ENCODE results near the gene DTD1.

Gene DTD1

DNA sequence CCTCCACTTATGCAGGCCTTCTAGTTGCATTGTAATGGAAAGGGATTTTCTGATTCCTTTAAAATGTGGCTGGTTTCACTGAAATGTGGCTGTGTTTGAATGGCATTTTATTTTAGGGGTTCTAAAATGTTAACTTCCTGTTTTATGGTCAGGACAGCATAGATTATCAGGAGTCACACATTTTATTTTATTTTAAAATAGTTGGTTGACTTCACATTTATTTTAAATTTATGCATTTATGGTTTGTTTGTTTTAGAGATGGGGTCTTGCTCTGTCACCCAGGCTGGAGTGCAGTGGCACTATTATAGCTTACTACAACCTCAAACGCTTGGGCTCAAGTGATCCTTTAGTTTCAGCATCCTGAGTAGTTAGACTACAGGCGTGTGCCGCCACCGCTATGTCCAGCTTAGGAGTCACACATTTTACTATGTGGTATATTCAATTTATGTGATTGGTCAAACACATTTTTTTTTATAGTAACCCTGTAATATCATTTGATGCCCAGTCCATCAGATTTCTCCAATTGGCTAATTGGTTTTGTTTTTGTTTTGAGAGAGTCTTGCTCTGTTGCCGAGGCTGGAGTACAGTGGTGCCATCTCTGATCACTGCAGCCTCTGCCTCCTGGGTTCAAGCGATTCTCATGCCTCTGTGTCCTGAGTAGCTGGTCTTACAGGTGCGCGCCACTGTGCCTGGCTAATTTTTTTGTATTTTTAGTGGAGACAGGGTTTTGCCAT lies 2.3 kb downstream of the DTD1 start:
- H3K27ac ChIP-seq = no peak overlapping the region
- TF ChIP-seq, protein P1, sequence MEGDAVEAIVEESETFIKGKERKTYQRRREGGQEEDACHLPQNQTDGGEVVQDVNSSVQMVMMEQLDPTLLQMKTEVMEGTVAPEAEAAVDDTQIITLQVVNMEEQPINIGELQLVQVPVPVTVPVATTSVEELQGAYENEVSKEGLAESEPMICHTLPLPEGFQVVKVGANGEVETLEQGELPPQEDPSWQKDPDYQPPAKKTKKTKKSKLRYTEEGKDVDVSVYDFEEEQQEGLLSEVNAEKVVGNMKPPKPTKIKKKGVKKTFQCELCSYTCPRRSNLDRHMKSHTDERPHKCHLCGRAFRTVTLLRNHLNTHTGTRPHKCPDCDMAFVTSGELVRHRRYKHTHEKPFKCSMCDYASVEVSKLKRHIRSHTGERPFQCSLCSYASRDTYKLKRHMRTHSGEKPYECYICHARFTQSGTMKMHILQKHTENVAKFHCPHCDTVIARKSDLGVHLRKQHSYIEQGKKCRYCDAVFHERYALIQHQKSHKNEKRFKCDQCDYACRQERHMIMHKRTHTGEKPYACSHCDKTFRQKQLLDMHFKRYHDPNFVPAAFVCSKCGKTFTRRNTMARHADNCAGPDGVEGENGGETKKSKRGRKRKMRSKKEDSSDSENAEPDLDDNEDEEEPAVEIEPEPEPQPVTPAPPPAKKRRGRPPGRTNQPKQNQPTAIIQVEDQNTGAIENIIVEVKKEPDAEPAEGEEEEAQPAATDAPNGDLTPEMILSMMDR (IDR thresholded peaks at IDR 0.05) = no peak
- peaks cover 0 to 15% (median 7%) of the 10 kb centered on the region in 4 donors for H3K4me1 ChIP-seq
- no peak for DNase-seq
- H3K36me3 ChIP-seq = peaks cover 0 to 14% (median 6%) of the 10 kb centered on the region in 3 donors
- intact Hi-C loops (cut with DNase I; ENCODE audit: low total_unique reads) = no loop called here
- no peaks in the 10 kb centered on the region for H3K27me3 ChIP-seq
- H3K4me3 ChIP-seq = no peak overlapping the region
- no peaks in the 10 kb centered on the region for H3K9me3 ChIP-seq

DNA sequence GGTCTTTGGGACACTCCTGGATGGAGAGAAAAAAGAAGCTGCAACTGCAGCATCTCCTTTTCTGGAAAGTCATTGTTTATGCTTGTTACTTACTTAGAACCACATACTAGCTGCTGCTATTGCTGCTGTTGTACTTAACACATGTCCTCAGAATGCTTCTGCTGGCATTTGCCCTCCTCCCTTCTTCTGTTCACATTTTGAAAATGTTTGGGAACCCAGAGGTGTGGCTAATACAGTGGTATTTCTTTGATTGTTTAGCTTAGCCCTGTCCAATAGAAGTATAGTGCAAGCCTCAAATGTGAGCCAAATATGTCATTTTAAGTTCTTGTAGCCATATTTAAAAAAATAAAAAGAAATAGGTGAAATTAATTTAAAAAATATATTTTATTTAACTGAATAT lies 8.4 kb downstream of the DTD1 start:
- intact Hi-C loops (cut with DNase I; ENCODE audit: low total_unique reads) = no loop called here
- Histone ChIP-seq H3K27ac (no peak overlapping the region), H3K4me3 (no peak overlapping the region), H3K9me3 (no peaks in the 10 kb centered on the region), H3K27me3 (no peaks in the 10 kb centered on the region), H3K4me1 (no peaks in the 10 kb centered on the region), H3K36me3 (peaks cover 40 to 62% (median 41%) of the 10 kb centered on the region in 3 donors)
- no peak for DNase-seq
- TF ChIP-seq, protein P1 (IDR thresholded peaks at IDR 0.05) = no peak

DNA sequence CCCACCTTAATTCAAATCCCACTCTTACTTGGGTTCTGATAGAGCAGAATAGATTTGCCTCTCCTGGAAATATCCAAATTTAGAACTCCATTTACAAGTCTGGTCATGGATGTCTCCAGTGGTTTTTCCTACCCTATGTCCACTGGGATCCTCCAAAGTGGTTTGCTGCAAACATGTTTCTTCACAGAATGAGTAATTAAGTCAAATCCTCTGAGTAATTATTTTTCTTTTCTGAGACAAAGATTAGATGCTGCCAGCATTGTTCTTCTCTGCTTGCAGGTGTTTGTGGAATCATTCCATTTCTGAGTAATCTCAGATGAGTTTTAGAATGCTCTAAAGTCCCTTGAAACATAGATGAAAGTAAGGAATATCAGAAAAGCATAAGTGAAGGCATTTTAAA lies 21.9 kb downstream of the DTD1 start:
- Histone ChIP-seq H3K9me3 (no peaks in the 10 kb centered on the region), H3K36me3 (peaks cover 3 to 21% (median 5%) of the 10 kb centered on the region in 3 donors), H3K27me3 (no peaks in the 10 kb centered on the region), H3K4me3 (no peak overlapping the region), H3K27ac (no peak overlapping the region), H3K4me1 (peaks cover 0 to 4% (median under 1%) of the 10 kb centered on the region in 4 donors)
- intact Hi-C loops (cut with DNase I; ENCODE audit: low total_unique reads) = no loop called here
- TF ChIP-seq, protein P1 (IDR thresholded peaks at IDR 0.05) = no peak
- no peak for DNase-seq

DNA sequence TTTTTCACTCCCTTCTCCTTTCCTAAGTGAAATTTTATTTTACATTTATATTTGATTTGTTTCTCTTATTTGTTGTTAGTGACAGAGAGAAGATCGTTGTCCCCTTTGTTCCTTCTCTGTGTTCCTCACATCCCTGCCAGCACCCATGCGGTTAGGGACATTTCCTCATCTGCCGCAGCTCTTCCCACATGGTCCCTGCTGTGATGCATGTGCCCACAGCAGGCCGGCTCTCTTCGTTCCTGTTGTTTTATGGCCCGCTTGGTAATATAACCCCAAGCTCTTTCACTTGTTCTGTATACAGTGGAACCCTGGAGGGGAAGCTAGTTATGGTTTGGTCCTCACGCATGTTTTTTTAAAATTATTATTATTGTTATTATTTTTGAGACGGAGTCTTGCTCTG lies 23.6 kb downstream of the DTD1 start:
- no peaks in the 10 kb centered on the region for H3K27me3 ChIP-seq
- H3K4me3 ChIP-seq = no peak overlapping the region
- H3K27ac ChIP-seq = no peak overlapping the region
- DNase-seq = no peak
- intact Hi-C loops (cut with DNase I; ENCODE audit: low total_unique reads) = no loop called here
- no peaks in the 10 kb centered on the region for H3K9me3 ChIP-seq
- peaks cover 0 to 11% (median 8%) of the 10 kb centered on the region in 4 donors for H3K4me1 ChIP-seq
- TF ChIP-seq, protein P1 (IDR thresholded peaks at IDR 0.05) = no peak
- peaks cover 3 to 21% (median 5%) of the 10 kb centered on the region in 3 donors for H3K36me3 ChIP-seq

DNA sequence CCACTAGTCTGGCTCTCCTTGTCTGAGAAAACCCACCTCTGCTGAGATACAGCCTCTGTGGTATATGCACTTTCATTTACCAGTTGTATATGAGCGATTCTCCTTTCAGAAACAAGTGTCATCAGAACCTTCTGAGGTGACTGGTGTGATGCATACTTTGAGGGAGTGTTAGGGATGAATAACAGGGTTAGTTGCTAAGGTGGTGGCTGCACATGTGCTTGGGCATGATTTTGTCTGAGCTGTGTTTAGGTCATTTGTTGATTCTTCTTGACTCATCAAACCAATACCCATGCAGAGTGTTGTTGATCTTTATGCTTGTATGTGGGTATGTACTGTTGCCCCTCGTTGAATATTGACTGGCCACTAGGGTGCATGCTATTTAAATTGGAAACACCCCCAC lies 25.7 kb downstream of the DTD1 start:
- TF ChIP-seq, protein P1 (IDR thresholded peaks at IDR 0.05) = no peak

More for the DNA sequence above, 25.7 kb downstream of the DTD1 start:
- H3K27me3 ChIP-seq = no peaks in the 10 kb centered on the region
- no peaks in the 10 kb centered on the region for H3K9me3 ChIP-seq
- peaks cover 0 to 11% (median 8%) of the 10 kb centered on the region in 4 donors for H3K4me1 ChIP-seq
- peaks cover 3 to 21% (median 5%) of the 10 kb centered on the region in 3 donors for H3K36me3 ChIP-seq
- H3K27ac ChIP-seq = no peak overlapping the region
- no peak overlapping the region for H3K4me3 ChIP-seq
- intact Hi-C loops (cut with DNase I; ENCODE audit: low total_unique reads) = no loop called here
- no peak for DNase-seq

Measured in tibial artery (tissue), 4 donors.